Adrenal gland (tissue), 12 donors: ENCODE measurements around the gene P2RX6. TPM values are rescaled to one million over a fixed set of nuclear protein-coding genes. Genes with fewer than 3 reads are reported as not detected.

Experiments used
- DNase-seq, 7 donors: peaks; one replicate each; pipeline ENCODE4 v3.0.0-alpha.2; 2019 to 2020
- H3K27ac ChIP-seq, 5 donors: fragments of 200-600 bp; sonication (generic) in 4 of 5; 1 replicate in 3 of 5; 2 replicates in 2 of 5; pipeline versions ENCODE4 v1.5.1 to v1.8.0; 2016 to 2020; ENCODE audit warnings: mild to moderate bottlenecking in 1 of 5
- H3K27me3 ChIP-seq: fragments of 200-600 bp; 2 replicates; pipeline ENCODE4 v1.8.0; 2021
- H3K36me3 ChIP-seq, 2 donors: fragments of 200-600 bp; replicated peaks in 1 of 2; 1 replicate in 1 of 2; 2 replicates in 1 of 2; pipeline versions ENCODE4 v1.5.1 to v1.8.0; 2018 to 2022
- H3K4me1 ChIP-seq, 2 donors: fragments of 200-600 bp; replicated peaks in 1 of 2; 1 replicate in 1 of 2; 2 replicates in 1 of 2; pipeline versions ENCODE4 v1.5.1 to v1.8.0; 2018 to 2021
- H3K4me3 ChIP-seq, 4 donors: fragments of 200-600 bp; sonication (generic) in 3 of 4; one replicate each; pipeline ENCODE4 v1.5.1; 2016 to 2018
- H3K9me3 ChIP-seq, 3 donors: fragments of 200-600 bp; sonication (generic) in 1 of 3; replicated peaks in 1 of 3; 1 replicate in 2 of 3; 2 replicates in 1 of 3; pipeline versions ENCODE4 v1.5.1 to v1.8.0; 2016 to 2021
- CTCF ChIP-seq, 6 experiments: fragments of 450-650 bp in 4 of 6; fragments of 200-600 bp in 2 of 6; sonication (generic) in 1 of 6; IDR thresholded peaks; 1 replicate in 5 of 6; 2 replicates in 1 of 6; pipeline versions ENCODE4 v1.5.1 to v1.8.0; 2016 to 2021; ENCODE audit warnings: antibody characterized with exemption in 6 of 6, mild to moderate bottlenecking in 2 of 6, moderate library complexity in 1 of 6
- POLR2A ChIP-seq, 2 donors: fragments of 450-650 bp; IDR thresholded peaks; one replicate each; pipeline ENCODE4 v1.6.1; 2017; ENCODE audit warnings: antibody characterized with exemption in 2 of 2, mild to moderate bottlenecking in 2 of 2, moderate library complexity in 1 of 2
- WGBS, 4 donors: extraction: QIAGEN DNeasy Blood & Tissue Kit in 2 of 4; methylation state at CpG; one replicate each; pipeline versions ENCODE4 v1.1.5 to v1.1.7; 2013 to 2017; 5-methylcytosine and 5-hydroxymethylcytosine counted together
- intact Hi-C, 2 donors: fragments of 100-400 bp; cut with DNase I; formaldehyde crosslinking; loops; one replicate each; pipeline versions ENCODE4 v1.14.1 to v1.15.0; 2022 to 2023
- polyA plus RNA-seq, 3 donors: library from polyadenylated mRNA; stranded (reverse); fragments of 200-250 nt in 2 of 3; fragments of 350-450 nt in 1 of 3; fragmentation: Illumina TruSeq in 1 of 3; extraction: RNeasy Lipid Tissue Mini Kit (QIAGEN cat#74804) in 1 of 3; gene quantifications; one replicate each; pipeline ENCODE4 v1.2.3, GENCODE V29; 2013 to 2014
- total RNA-seq, 9 donors: library from RNA; depleted of rRNA in 4 of 9; stranded (reverse); fragments of >200 nt in 4 of 9; fragments of 120-200 nt in 1 of 9; fragmentation: NEBNext Ultra II Directional in 1 of 9; extraction: Animal tissue kit (Norgen Biotek cat#: 25700) in 1 of 9; gene quantifications; one replicate each; pipeline versions ENCODE4 v1.1.0 to v1.2.4, GENCODE V29; 2013 to 2023
- donor health status: healthy with polysubstance abuse.
- donor health status: Bipolar disorder and iron deficiency.
- donor health status: DM: yes; HTN: yes; CAD: no.
- donor health status: DM: no; HTN: no; CAD: no.
- donor health status: DM: no; HTN: no; CAD: no.
- donor health status: DM: yes; HTN: yes; CAD: no.

P2RX6 gene
- total and polyA plus RNA-seq, 12 donors, result 1.7 to 11.9 (median 4.4) TPM

- Histone ChIP-seq H3K27me3 (no peaks in the 10 kb centered on the region), H3K4me1 (peaks cover 21 to 24% of the 10 kb centered on the region in 2 donors), H3K36me3 (no peaks in the 10 kb centered on the region), H3K4me3 (no peak overlapping the region), H3K9me3 (no peaks in the 10 kb centered on the region), H3K27ac (no peak overlapping the region)
- intact Hi-C loops, result no loop called here
- 73 to 84% (median 79%) methylated on average over 2 to 4 of the region's 4 CpGs for WGBS, 4 donors
- DNase-seq, result no peak
- TF ChIP-seq POLR2A (IDR thresholded peaks at IDR 0.05), result no peak
These were observed 27.0 kb downstream of the P2RX6 start for GRCh38 chr22:21041937-21042336.

DNA sequence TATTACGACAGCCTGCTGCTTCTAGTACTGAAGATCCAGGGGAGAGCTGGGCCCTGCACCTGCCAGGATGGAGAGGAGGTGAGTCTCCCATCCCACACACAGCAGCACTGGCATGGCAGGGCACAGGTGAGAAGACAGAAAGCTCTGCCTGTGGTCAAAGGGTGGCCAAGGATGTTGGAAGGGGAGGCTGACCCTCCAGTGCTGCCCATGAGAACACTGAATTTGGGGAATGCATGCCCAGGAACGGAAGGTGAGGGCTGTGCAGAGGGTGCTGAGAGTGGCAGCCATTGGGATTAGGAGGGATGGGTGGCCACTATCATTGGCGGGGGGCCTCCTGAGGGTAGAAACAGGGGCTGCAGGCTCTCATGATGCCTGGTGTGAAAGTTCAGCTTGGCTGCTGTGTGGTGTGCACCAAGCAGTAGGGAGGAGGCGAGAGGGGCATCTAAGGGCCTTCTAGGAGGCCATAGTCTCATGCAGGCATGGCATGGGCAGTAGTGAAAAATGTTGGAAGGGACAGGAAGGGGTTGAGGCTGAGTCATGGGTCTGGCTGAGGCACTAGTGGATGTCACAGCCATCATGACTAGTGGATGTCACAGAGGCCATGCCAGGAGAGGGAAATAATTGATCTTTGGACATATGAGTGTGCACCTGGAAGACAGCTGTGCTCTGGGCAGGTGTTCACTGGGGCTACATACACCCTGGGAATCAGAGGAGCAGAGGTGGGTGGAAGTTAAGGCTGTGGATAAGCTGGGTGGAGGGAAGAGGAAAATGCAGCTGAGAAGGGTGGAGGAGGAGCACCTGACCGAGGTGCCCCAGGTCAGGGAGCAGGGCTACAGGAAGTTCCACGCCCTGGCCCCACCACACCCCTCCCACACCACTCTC is 28.3 kb downstream of the P2RX6 start:
- Histone ChIP-seq H3K4me3 (no peak overlapping the region), H3K27ac (no peak overlapping the region), H3K9me3 (no peaks in the 10 kb centered on the region), H3K27me3 (no peaks in the 10 kb centered on the region), H3K36me3 (no peaks in the 10 kb centered on the region), H3K4me1 (peaks cover 13 to 24% of the 10 kb centered on the region in 2 donors)
- DNase-seq, result peak in 3 of 7 donors; percentile 16 to 46 (median 24)
- WGBS, 4 donors, result 87 to 95% (median 89%) methylated on average over 5 to 6 of the region's 6 CpGs
- TF ChIP-seq POLR2A (IDR thresholded peaks at IDR 0.05), result no peak
- TF ChIP-seq CTCF (IDR thresholded peaks at IDR 0.05), result no peak
- intact Hi-C loops, result no loop called here

DNA sequence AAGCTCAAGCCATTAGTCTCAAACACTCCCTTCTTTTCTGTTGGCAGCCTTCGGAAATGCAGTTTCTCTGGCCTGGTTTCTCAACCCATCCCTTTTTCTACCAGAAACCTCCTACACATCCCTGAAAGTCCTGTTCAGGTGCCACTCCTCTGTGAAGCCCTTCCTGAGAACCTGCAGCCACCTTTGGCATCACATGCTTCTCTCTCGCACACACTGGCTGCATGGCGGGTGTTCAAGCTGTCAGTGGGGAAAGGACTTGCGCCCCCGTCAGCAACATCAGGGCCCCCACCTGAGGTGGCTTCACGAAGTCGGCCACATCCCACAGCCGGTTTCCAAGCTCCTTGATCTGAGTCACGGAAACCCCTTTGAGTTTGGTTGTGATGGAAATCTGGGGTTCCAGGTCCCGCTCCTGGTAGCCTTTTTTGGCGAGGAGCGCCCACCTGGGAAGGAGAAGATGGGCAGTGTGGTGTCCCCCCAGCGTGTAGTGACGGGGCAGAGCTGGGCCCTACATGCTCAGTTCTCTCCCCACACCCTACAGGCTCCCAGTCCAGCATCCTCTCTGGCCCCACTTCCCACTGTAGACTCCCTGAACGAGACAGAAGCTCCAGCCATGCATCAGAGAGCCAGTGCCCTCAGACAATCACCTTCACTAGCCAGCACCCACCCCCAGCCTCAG is 29.0 kb downstream of the P2RX6 start:
- Histone ChIP-seq H3K9me3 (no peaks in the 10 kb centered on the region), H3K4me3 (peak overlapping the region in 1 of 4 donors; percentile 52), H3K27me3 (no peaks in the 10 kb centered on the region), H3K27ac (peak overlapping the region in 1 of 5 donors; percentile 62), H3K36me3 (no peaks in the 10 kb centered on the region), H3K4me1 (peaks cover 13 to 24% of the 10 kb centered on the region in 2 donors)
- intact Hi-C loops, result no loop called here
- TF ChIP-seq POLR2A (IDR thresholded peaks at IDR 0.05), result no peak
- TF ChIP-seq CTCF (IDR thresholded peaks at IDR 0.05), result no peak
- DNase-seq, result no peak
- 82 to 91% (median 88%) methylated on average over 8 to 15 of the region's 15 CpGs for WGBS, 4 donors

DNA sequence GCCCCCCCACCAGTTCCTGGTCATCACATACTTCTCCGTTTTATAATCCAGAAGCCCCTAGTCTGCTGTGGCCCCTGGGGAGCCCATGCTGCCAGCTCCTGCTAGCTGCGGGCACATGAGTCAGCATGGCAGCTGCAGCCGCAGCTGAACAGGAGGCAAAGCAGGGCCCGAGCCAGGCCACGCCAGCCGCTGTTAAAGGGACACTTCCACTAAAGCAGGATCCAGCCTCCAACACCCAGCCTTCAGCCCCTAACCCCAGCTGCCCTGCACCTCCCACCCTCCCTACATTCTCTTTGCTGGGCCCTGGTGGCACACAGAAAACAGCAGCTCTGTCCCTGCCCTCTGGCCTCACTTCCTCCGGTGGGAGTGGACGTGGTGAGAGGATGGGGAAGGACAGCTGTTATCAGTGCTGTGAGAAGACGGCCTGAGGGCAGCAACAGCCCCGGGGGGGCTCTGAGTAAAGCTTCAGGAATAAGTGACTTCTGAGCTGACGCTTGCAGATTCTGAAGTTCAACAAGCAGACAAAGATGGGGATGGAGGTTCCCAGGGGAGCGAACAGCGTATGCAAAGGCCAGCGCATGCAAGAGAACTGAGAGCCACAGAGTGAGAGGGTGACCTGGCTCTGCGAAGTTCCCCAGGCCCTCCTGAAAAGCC is 30.1 kb downstream of the P2RX6 start:
- H3K36me3 ChIP-seq, result no peaks in the 10 kb centered on the region
- H3K4me3 ChIP-seq, result peak overlapping the region in 2 of 4 donors; percentile 31 to 52
- DNase-seq, result peak; percentile 43 to 82 (median 59)
- no peaks in the 10 kb centered on the region for H3K9me3 ChIP-seq
- no peaks in the 10 kb centered on the region for H3K27me3 ChIP-seq
- peak overlapping the region in 2 of 5 donors; percentile 54 to 56 for H3K27ac ChIP-seq
- TF ChIP-seq CTCF (IDR thresholded peaks at IDR 0.05), result no peak
- TF ChIP-seq POLR2A (IDR thresholded peaks at IDR 0.05), result no peak
- H3K4me1 ChIP-seq, result peaks cover 13 to 24% of the 10 kb centered on the region in 2 donors
- intact Hi-C loops, result no loop called here
- 7 to 16% (median 9%) methylated on average over 10 to 15 of the region's 15 CpGs for WGBS, 4 donors
